ENCODE data around the gene PCSK9.
"Not testable (repeated sequence)": the region's sequence is repeated elsewhere in the genome, so short reads cannot be mapped to it uniquely, and the experiment has no call there.

Gene PCSK9

DNA sequence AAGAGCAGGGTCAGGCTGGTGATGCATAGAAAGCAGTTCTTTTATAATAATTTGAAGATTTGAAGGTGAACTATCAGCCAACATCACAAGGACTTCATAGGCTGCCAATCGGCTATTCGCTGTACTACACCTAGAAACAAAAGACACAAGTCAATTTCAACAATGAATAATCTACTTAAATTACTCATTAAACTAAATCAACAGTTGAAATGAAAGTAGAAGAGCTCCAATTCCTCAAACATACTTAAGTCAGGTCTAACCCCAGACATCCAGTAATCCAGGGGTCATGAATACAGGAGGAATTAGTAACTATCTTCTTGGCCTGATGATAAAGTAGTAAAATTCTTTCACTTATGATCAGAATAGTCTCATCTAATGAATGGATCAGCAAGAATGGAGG, 64.5 kb downstream of the PCSK9 start:
- no peak for DNase-seq
- H3K27me3 ChIP-seq (replicated peaks; ENCODE audit: control insufficient read depth, insufficient read depth, low read length, poor library complexity, severe bottlenecking): no peaks in the 10 kb centered on the region
- H3K27ac ChIP-seq (ENCODE audit: insufficient read depth, low read length, poor library complexity, severe bottlenecking): no peak overlapping the region
- no peaks in the 10 kb centered on the region for H3K4me1 ChIP-seq (ENCODE audit: control insufficient read depth, insufficient read depth, low read length, poor library complexity, severe bottlenecking)
- H3K4me3 ChIP-seq (ENCODE audit: insufficient read depth, low read depth, low read length, poor library complexity, severe bottlenecking): no peak overlapping the region
- H3K36me3 ChIP-seq (ENCODE audit: control insufficient read depth, insufficient read depth, low read length): peaks cover 82% of the 10 kb centered on the region
- no peaks in the 10 kb centered on the region for H3K9me3 ChIP-seq (ENCODE audit: control insufficient read depth, low read length)

DNA sequence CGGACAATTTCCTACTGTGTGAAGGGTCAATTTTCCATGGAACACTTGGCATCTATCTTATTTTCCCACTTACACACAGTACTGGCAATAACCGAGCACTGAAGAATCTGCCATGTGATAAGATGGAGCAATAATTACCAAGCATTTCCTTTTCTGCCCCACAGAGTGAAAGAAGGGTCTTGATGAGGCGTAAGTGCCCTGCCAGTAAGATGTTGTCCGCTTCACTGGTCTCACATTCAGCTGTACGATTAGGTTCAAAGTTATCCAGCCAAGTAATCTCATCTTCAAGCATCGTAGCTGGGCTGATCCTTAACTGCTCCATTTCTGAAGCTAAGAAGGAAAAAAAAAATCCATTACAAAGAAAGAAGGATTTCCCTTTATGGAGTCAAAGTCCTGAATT, 67.8 kb downstream of the PCSK9 start:
- Histone ChIP-seq H3K27ac (ENCODE audit: insufficient read depth, low read length, poor library complexity, severe bottlenecking) (no peak overlapping the region), H3K36me3 (ENCODE audit: control insufficient read depth, insufficient read depth, low read length) (peaks cover 66% of the 10 kb centered on the region), H3K27me3 (replicated peaks; ENCODE audit: control insufficient read depth, insufficient read depth, low read length, poor library complexity, severe bottlenecking) (no peaks in the 10 kb centered on the region), H3K4me1 (ENCODE audit: control insufficient read depth, insufficient read depth, low read length, poor library complexity, severe bottlenecking) (no peaks in the 10 kb centered on the region), H3K9me3 (ENCODE audit: control insufficient read depth, low read length) (no peaks in the 10 kb centered on the region), H3K4me3 (ENCODE audit: insufficient read depth, low read depth, low read length, poor library complexity, severe bottlenecking) (no peak overlapping the region)
- no peak for DNase-seq

DNA sequence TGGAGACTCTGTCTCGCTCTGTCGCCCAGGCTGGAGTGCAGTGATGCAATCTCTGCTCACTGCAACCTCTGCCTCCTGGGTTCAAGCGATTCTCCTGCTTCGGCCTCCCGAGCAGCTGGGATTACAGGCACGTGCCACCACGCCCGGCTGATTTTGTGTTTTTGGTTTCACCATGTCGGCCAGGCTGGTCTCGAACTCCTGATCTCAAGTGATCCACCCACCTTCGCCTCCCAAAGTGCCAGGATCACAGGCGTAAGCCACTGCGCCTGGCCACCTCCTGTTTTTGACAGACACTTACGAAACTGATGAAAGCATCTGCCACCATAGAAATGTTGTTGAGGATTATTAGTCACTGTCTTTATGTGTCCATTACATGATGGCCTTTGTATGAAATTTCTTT, 69.7 kb downstream of the PCSK9 start:
- DNase-seq; H3K9me3 ChIP-seq (ENCODE audit: control insufficient read depth, low read length); H3K27me3 ChIP-seq (replicated peaks; ENCODE audit: control insufficient read depth, insufficient read depth, low read length, poor library complexity, severe bottlenecking); H3K4me3 ChIP-seq (ENCODE audit: insufficient read depth, low read depth, low read length, poor library complexity, severe bottlenecking); H3K27ac ChIP-seq (ENCODE audit: insufficient read depth, low read length, poor library complexity, severe bottlenecking); H3K4me1 ChIP-seq (ENCODE audit: control insufficient read depth, insufficient read depth, low read length, poor library complexity, severe bottlenecking): not testable (repeated sequence)
- H3K36me3 ChIP-seq (ENCODE audit: control insufficient read depth, insufficient read depth, low read length): peaks cover 49% of the 10 kb centered on the region
